NCI-H2107 treated with DMSO at 0.1 percent for 48 hours (cell line): ENCODE measurements around the gene PLN.
A peak's percentile ranks its signal among the peaks of the same experiment; 100 is the strongest.

Experiments
- DNase-seq: peaks from one replicate; lab custom pipeline; 2025; ENCODE audit not compliant: unreplicated experiment; lab: John Stamatoyannopoulos, UW

Gene PLN

DNA sequence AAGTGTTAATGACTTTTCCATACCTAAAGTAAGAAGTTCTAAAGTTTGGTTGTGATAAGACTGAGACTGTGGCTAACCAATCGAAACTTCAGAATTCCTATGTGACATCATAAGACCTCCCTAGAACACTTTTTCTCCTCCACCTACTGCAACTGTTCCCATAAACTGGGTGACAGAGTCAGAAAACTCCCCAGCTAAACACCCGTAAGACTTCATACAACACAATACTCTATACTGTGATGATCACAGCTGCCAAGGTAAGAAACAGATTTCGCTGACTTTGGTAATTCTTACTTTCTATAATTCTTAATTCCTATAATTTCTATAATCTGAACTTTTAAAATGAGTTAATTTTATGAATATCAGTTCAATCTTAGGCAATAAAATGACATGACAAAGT is at the start of gene PLN:
Gene PLN (plus strand): TSS at position 161 of the 400 bp plus-strand sequence. CDS start 10,626 bp downstream, outside the sequence.
- DNase-seq = no peak

DNA sequence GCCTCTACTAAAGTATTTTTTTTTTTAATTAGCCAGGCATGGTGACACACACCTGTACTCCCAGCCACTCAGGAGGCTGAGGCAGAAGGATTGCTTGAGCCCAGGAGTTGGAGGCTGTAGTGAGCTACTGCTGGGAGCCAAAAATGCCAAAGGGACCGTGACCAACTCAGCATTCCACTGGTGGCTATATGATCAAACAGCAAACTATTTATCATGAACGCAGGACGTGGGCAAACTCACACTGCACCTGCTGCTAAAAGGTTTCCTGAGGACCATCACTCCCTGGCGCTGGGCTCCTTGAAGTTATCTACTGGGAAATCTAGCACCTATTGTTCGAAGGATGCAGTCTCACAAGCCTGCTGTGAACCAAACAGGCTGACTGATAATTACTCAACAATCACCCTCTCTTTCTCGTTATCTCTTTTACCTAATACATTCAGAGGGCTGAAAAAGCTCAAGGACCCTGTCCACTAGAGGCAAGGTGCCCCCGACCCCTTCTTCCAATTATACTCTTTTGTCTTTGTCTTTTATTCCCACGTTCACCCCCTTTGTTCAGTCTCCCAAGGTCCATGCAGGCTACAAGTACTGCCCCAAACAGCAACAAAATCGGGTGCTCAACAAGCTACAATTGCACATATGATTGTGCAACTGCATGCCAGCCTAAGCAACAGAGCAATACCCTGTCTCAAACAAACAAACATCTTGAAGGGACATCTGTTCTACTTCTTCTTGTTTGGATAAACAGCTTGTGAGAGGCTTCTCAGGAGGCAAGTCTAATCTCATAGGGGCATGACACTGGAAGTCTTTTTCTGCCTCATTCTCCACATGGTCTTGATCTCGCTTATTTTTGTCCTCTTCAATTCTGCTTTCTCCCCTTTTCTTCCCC is 47.7 kb upstream of the PLN start:
- no peak for DNase-seq

DNA sequence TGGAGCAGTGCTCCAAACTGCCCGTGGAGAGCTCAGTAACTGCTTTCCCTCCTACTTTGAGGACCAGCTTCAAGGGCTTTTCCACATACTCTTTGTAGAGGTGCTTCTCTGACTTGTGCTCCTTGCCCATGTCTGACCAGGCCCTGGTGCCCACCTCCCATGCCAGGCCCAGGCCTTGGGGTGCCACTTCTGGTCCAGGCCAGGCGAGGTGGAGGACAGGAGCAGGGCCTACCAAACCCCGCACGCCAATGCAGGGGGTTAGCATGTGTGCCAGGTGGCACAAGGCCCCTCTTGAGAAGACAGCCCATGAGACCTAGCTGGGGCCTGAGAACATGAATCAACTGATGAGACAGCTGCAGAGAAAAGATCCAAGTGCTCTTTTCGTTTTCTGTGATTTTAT is 47.0 kb upstream of the PLN start:
- DNase-seq = no peak

DNA sequence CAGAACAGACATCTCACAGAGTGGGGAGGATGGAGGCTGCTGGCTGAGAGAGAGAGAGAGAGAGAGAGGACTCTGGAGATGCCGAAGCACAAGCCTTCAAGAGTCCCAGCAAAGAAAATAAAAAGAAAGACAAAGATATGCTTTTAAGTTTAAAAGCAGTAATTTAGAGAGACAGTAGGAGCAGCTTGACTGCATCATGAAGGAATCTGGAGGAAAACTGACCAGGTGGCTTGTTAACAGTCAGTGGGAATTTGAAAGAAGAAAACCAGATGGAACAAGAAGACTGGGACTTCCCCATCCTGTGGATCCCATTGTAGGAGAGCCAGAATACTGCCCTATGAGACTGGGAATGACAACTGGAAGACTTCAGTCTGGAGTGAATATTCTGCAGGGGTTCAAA is 46.3 kb upstream of the PLN start:
- DNase-seq = no peak

DNA sequence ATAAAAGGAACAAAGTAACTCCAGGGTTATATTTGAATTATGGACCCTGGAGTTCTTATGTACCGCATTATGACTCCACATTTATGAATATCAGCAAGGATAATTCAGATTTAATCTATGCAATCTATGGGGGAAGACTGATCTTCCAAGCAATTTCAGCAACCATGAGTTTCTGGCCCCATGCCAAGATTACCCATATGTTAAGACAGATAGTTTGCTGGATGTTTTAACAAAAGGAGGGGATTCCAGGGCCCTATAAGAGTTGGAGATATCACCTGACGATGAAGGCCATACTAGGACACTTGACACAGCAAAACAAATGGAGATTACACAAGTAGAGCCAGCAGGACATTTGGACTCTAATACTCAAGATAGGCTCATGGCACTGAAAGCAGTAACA is 45.9 kb upstream of the PLN start:
- DNase-seq = no peak

DNA sequence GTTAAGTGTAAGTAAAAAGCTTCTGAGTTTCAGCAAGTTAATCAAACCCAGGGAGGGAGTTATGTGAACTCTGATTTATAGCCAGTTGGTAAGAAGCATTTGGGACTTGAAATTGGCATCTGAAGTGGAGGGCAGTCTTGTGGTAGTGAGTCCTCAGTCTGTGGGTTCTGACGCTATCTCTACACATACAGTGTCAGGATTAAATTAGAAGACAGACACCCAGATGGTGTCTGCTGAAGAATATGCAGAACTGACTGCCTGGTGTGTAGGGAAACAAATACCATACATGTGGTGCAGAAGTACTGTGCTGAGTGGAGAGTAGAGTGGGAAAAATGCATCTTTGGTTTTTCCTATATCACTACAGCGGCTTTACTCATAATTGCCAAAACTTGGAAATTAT is 43.5 kb upstream of the PLN start:
- DNase-seq = no peak

DNA sequence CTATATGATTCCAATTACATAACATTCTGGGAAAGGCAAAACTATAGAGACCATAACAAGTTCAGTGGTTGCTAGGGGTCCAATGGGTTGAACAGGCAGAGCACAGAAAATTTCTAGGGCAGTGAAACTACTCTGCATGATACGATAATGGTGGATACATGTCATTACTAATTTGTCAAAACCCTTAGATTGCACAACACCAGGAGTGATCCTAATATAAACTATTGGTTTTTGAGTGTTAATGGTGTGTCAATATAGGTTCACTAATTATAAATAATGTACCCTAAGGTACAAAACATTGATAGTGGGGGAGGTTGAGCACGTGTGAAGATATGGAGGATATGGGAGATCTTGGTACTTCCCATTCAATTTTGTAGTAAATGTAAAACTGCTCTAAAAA is 42.4 kb upstream of the PLN start:
- DNase-seq = no peak

DNA sequence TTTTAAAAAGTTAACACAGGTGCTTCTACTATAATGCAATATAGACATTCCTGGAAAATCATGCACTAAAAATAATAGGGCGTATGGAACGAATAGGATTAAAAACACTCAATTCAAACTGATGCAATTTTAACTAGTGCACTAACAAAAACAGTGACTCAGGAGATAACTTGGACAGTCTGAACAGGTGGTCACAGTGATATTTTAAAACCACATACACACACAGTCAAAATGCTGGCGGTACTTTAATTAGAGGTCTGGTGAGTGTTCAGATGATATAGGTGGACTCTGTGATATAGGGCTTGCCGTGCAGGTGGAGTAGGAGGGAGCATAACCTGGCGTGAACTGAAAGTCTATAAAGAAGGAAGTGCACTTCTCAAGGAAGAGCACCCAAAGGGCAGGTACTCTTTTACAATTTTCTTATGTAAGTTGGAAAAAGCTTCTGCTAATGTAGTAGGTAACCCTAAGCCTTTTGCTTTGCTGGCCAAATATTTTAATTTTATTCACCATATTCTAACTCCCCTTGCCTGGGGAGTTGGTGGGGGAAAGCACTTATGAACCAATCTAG is 41.9 kb upstream of the PLN start:
- DNase-seq = peak; percentile 44

DNA sequence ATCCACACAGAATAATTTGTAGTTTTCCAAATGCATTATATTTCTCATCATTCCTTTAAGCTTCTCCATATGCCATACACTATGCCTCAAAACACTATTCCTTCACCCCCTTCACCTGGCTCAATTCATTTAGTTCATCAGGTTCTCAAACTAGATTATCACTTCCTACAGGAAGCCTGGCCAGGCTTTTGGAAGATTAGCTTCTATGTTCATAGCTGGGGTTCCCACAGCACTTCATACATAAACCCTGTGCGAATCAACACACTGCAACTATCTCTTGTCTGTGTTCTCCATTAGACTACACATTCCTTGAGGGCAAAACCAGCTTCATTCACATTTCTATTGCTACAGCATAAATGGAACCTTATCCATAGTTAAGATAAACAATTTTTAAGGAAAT is 40.5 kb upstream of the PLN start:
- no peak for DNase-seq

DNA sequence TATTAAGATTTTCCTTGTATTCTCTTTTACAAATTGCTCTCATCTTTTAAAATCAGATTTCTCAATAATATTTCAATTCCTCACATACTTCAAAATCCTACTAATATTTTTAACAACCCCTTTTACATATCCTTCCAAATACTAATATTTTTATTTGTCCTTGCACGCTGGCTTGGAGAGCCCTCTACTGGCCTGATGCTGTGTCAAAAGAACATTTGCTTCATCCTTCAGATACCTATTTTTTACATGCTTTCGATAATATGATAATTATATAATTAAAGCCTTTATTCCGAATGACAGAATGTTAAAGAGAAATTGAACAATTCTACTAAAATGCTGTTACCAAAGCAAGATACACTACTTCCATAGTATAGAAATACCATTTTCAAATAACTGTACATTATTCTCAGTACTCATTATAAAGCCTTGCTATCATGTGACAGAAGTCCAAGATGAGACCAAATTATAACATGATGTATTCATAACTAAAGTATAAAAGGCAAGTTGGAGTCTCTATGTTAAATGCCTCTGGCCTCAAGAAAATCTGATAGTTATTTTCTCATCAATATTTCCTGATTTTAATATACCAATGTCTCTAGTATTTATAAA is 39.0 kb upstream of the PLN start:
- DNase-seq = peak; percentile 46

DNA sequence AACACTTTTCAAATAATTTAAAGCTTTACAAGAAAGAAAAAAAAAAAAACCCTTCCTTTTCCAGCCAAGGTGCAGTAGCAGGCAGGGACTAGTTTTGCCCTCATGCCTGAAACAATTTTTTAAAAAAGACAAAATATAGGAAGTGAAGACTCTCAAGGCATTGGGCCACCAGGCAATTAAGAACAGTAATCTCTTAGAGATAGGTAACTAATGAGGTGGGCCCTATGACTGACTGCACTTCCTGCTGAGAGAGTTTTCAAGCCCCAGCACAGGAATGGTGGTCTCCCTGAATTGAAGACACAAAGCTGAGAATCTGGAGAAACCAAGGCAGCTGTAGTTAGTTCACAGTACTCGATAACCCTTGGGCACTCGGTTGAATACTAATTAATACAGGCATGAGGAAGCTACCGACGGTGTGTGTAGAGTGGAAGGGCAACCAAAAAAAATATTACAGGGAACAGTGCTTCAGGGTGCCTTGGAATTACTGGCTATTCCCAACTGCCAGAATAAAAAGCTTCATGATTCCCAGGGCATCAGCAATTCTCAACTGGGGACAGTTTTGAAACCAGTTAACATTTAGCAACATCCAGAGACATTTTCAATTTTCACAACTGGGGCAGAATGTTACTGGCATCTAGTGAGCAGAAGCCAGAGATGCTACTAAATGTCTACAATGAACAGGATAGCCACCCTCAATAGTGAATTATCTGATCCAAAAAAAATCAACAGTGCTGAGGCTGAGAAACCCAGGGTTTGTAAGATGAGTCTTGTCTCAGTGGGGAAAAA is 36.0 kb upstream of the PLN start:
- no peak for DNase-seq

DNA sequence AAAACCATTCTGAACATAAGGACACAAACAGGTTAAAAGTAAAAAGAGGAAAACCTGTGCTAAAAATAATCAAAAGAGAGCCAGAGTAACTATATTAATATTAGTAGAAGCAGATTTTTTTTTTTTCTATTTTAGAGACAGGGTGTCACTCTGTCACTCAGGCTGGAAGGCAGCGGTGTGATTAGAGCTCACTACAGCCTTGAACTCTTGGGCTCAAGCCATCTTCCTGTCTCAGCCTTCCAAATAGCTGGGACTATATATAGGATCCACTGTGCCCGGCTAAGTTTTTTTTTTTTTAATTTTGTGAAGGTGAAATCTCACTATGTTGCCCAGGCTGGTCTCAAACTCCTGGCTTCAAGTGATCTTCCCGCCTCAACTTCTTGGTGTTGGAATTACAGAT is 33.4 kb upstream of the PLN start:
- no peak for DNase-seq

DNA sequence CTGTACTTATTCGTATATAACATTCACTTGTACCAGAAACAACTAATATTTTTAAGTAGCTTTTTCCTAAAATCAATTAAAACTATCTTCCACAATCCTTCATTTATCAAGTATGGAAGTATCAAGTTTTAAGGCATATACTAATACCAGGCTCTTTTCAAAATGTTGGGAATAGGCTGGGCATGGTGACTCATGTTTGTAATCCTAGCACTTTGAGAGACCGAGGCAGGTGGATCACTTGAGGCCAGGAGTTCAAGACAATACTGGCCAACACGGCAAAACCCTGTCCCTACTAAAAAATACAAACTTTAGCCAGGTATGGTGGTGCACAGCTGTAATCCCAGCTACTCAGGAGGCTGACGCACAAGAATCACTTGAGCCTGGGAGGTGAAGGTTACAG is 25.7 kb upstream of the PLN start:
- DNase-seq = no peak

DNA sequence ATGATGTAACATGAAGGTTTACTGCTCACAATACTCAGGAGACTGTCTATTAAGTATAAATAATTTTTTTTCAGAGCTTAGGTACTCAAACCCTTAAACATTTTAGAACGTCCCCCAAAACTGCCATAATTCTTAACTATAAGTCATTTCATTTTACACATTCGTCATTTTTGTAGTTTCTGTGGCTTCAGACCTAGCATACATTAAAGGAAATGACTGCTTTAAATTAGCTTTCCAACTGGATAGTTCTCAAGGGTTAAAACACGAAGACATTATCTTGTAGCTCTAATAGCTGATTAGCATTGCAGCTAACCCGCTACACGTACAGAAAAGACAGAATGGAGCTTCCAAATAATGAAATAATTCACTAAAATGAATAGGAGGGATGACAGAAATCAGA is 24.9 kb upstream of the PLN start:
- DNase-seq = no peak

DNA sequence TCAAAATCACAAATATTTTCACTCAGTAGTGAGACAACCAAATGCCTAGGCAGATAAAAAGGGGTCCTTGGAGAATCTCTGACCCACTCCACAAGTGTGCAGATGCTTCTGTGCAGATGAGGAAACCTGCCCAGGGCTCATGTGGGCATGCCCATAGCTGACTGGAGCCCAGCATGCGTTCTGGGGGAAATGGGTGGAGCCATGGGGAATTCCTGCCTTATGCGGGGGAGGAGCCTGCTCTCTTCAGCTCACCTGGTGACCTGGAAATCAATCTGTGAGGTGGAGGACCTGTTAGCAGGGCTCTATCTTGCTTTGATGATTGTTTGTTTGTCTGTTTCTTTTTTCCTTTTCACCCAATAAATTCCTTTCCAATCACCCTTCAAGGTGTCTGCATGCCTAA is 23.4 kb upstream of the PLN start:
- DNase-seq = no peak

DNA sequence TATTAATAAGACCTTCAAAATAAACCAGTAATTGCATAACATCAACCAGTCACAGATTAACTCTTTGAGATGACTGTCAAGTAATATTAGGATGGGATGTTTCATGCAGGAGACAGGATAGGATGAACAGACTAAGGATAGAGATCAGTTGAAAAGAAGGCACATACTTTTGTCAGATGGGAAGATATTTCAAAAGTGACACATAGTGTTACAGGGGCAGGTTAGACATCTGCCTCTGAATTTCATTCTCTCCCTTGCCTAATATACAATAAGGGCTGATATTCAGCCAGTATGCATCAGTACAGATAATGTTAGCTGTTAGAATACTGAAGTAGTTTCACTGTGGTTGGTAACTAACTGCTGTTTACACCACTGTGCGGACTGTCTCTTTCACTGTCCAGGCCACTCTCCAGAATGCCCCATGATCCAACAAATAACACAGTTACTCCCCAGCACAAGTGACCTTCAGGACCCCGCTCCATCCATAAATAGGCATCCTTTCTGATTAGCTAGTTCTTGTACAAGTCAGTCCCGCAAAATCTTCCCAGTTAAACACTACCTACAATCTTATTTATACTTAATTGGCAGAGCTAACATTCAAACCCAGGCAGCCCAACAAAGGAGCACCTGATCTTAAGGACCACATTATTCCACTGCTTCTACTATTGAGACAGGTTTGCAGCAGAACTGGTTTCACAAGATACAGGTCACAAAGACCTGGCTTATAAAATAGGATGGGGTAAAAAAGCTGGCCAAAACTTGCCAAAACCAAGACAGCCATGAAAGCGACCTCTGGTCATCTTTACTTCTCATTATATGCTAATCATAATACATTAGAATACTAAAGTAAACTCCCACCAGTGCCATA is 21.9 kb upstream of the PLN start:
- no peak for DNase-seq

DNA sequence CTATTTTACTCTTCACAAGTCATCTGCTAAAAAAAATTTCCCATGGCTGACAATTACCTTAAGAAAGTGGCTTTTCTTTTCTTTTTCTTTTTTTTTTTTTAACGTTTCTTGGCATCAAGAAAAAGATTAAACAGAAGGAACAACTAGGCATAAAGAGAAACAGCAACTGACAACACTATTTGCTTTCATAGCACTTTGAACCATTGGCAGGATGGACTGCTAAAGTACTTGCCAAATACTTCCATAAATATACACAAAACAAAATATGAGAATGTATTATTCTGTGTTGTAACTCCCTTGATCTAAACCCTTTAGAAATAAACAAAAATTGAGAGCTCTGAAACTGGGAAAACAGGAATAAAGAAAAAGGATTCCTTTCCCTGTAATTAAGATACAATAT is 20.0 kb upstream of the PLN start:
- no peak for DNase-seq

DNA sequence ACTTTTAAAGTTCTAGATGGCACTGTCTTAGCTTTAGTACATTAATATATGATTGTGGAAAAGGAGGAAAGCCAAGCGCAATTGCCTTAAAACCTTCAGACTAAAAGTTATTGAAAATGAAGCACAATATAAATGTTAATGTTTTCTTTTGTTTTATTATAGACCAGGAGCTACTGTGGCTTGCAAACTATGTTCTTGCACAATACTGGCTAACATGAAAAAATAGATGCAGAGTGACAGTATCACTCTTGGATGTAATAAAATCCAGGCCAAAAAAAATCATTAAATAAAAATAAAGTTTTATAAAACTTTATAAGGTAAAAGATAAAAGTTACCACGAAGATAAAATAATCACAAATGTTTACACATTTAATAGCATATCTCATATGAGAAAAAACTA is 18.3 kb upstream of the PLN start:
- no peak for DNase-seq

DNA sequence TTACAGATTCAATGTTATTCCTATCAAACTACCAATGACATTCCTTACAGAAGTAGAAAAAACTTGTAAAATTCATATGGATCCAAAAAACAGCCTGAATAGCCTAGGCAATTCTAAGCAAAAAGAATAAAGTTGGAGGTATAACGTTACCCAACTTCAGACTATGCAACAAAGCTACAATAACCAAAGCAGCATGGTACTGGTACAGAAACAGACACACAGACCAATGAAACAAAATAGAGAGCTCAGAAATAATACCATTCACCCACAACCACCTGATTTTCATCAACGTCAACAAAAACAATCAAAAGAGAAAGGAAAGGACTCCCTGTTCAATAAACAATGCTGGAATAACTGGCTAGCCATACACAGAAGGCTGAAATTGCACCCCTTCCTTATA is 17.2 kb upstream of the PLN start:
- no peak for DNase-seq

DNA sequence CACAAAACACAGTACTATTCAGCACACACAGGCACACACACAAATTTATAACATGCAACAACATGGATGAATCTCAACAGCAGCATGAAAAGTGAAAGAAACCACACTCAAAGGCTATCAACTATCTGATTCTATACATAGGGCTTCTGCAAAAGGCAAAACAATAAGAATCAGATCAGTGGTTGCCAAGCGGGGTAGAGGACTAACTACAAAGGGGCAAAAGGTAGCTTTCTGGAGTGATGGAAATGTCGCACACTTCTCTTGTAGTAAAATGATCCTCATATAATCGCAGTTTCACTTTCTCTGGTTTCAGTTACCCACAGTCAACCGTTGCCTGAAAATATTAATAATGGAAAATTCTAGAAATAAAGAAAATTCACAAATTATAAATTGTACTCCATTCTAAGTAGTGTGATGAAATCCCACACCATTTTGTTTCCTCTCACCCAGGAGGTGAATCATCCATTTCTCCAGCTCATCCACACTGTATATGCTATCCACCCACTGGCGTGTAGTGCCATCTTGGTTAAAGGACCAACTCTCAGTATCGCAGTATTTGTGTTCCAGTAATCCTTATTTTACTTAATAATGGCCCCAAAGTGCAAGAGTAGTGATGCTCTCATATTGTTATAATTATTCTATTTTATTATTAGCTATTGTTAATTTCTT is 12.8 kb upstream of the PLN start:
- DNase-seq = no peak
